ENCODE data around the gene ANKMY2.

- TF ChIP-seq CTCF (IDR thresholded peaks at IDR 0.05 in 8 of 11, conservative IDR thresholded peaks at IDR 0.05 in 3 of 11), result no peak
- TF ChIP-seq POLR2A (IDR thresholded peaks at IDR 0.05), result no peak
Observed at GRCh38 chr7:16655394-16655793, 9.8 kb upstream of the ANKMY2 start.

Measured in spleen (tissue), 7 donors.